ENCODE results near the gene SLC7A1. TPM values are rescaled to one million over a fixed set of nuclear protein-coding genes. Genes with fewer than 3 reads are reported as not detected.
A peak's percentile ranks its signal among the peaks of the same experiment; 100 is the strongest.

The SLC7A1 gene
- polyA plus RNA-seq, 3 donors = 0.89 to 2.2 (median 0.92) TPM

DNA sequence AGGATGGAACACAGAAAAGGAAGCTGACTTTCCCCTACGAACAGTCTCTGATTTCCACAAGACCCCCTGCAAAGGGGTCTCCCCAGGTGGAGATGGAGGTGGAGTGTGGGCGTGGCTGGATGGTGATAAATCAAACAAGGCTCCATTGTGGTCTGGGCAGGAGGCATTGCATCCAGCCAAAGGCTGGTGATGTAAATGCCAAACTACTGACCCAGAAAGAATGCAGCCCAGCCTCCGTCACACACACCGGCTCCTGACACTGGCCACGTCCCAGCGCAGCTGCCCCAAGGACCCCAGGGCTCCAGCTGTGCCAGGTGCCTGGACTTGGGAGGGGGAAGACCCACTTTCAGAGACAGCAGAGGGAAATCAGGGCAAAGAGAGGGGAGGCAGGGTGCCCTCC is 6.3 kb downstream of the SLC7A1 start:
- TF ChIP-seq, protein P1, sequence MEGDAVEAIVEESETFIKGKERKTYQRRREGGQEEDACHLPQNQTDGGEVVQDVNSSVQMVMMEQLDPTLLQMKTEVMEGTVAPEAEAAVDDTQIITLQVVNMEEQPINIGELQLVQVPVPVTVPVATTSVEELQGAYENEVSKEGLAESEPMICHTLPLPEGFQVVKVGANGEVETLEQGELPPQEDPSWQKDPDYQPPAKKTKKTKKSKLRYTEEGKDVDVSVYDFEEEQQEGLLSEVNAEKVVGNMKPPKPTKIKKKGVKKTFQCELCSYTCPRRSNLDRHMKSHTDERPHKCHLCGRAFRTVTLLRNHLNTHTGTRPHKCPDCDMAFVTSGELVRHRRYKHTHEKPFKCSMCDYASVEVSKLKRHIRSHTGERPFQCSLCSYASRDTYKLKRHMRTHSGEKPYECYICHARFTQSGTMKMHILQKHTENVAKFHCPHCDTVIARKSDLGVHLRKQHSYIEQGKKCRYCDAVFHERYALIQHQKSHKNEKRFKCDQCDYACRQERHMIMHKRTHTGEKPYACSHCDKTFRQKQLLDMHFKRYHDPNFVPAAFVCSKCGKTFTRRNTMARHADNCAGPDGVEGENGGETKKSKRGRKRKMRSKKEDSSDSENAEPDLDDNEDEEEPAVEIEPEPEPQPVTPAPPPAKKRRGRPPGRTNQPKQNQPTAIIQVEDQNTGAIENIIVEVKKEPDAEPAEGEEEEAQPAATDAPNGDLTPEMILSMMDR (IDR thresholded peaks at IDR 0.05) = no peak
- Mint-ChIP-seq H3K36me3 (peaks cover 12 to 20% of the 10 kb centered on the region in 2 donors), H3K9me3 (no peaks in the 10 kb centered on the region), H3K27me3 (ENCODE audit: low read depth in 3 of 3) (no peaks in the 10 kb centered on the region), H3K4me1 (peaks cover 22% of the 10 kb centered on the region), H3K27ac (peak overlapping the region in 3 of 7 donors; percentile 1 to 69 (median 47)), H3K4me3 (no peak overlapping the region)
- no peak overlapping the region for H3K4me3 ChIP-seq (replicated peaks in 1 of 3; ENCODE audit: low read depth in 2 of 3, low read length in 3 of 3)
- H3K36me3 ChIP-seq (replicated peaks in 1 of 2; ENCODE audit: control insufficient read depth in 1 of 2, insufficient read depth in 2 of 2, low read length in 2 of 2) = peaks cover 0 to 16% of the 10 kb centered on the region in 2 donors
- H3K4me2 ChIP-seq (replicated peaks; ENCODE audit: extremely low read depth, low read length, poor library complexity, severe bottlenecking) = no peak overlapping the region
- H2AFZ ChIP-seq (ENCODE audit: insufficient read depth, low read depth, low read length, poor library complexity, severe bottlenecking) = no peak overlapping the region
- 96% methylated on average over 4 of the region's 6 CpGs for WGBS (ENCODE audit: insufficient coverage)
- H3K9me3 ChIP-seq (replicated peaks in 1 of 2; ENCODE audit: control insufficient read depth in 1 of 2, insufficient read depth in 1 of 2, low read length in 2 of 2) = no peaks in the 10 kb centered on the region
- H4K20me1 ChIP-seq (ENCODE audit: insufficient read depth, low read length) = no peaks in the 10 kb centered on the region
- DNase-seq = no peak
- H3K79me2 ChIP-seq (ENCODE audit: insufficient read depth, low read length) = peaks cover 99% of the 10 kb centered on the region
- H3K9ac ChIP-seq (ENCODE audit: insufficient read depth, low read length, poor library complexity, severe bottlenecking) = no peak overlapping the region
- H3K4me1 ChIP-seq (ENCODE audit: control insufficient read depth in 1 of 2, insufficient read depth in 2 of 2, low read length in 2 of 2) = peaks cover 3 to 7% of the 10 kb centered on the region in 2 donors
- H3K27ac ChIP-seq (ENCODE audit: low read depth in 1 of 2, low read length in 2 of 2) = peak overlapping the region in 1 of 2 donors; percentile 14
- intact Hi-C loops (cut with micrococcal nuclease) = no loop called here
- no peaks in the 10 kb centered on the region for H3K27me3 ChIP-seq (ENCODE audit: control insufficient read depth in 2 of 2, insufficient read depth in 2 of 2, low read length in 2 of 2)

DNA sequence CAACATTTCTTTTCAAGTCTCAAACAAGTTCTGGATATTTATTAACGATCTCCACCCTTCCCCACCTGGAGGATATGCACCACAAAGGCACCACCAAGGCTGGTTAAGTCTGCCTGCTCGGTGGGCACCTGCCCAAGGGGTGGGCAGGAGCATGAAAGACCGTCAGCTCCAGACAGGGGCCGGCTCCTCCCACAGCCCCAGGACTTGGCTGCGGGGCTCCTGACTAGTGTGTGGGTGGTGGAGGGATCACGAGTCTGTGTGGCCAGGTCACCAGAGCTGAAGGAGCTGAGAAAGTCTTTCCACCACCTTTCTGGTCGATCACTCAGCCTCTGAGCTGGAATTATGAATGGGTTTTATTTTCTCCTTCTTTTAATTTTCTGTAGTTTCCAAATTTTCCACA is 7.8 kb downstream of the SLC7A1 start:
- WGBS (ENCODE audit: insufficient coverage) = 70% methylated on average over 2 of the region's 7 CpGs
- Histone ChIP-seq H4K20me1 (ENCODE audit: insufficient read depth, low read length) (no peaks in the 10 kb centered on the region), H3K9ac (ENCODE audit: insufficient read depth, low read length, poor library complexity, severe bottlenecking) (no peak overlapping the region), H3K79me2 (ENCODE audit: insufficient read depth, low read length) (peaks cover 99% of the 10 kb centered on the region), H3K36me3 (replicated peaks in 1 of 2; ENCODE audit: control insufficient read depth in 1 of 2, insufficient read depth in 2 of 2, low read length in 2 of 2) (peaks cover 0 to 16% of the 10 kb centered on the region in 2 donors), H3K9me3 (replicated peaks in 1 of 2; ENCODE audit: control insufficient read depth in 1 of 2, insufficient read depth in 1 of 2, low read length in 2 of 2) (no peaks in the 10 kb centered on the region), H3K4me3 (replicated peaks in 1 of 3; ENCODE audit: low read depth in 2 of 3, low read length in 3 of 3) (no peak overlapping the region), H3K4me2 (replicated peaks; ENCODE audit: extremely low read depth, low read length, poor library complexity, severe bottlenecking) (no peak overlapping the region), H3K4me1 (ENCODE audit: control insufficient read depth in 1 of 2, insufficient read depth in 2 of 2, low read length in 2 of 2) (no peaks in the 10 kb centered on the region), H3K27me3 (ENCODE audit: control insufficient read depth in 2 of 2, insufficient read depth in 2 of 2, low read length in 2 of 2) (no peaks in the 10 kb centered on the region), H2AFZ (ENCODE audit: insufficient read depth, low read depth, low read length, poor library complexity, severe bottlenecking) (no peak overlapping the region), H3K27ac (ENCODE audit: low read depth in 1 of 2, low read length in 2 of 2) (no peak overlapping the region)
- Mint-ChIP-seq H3K36me3 (peaks cover 12 to 20% of the 10 kb centered on the region in 2 donors), H3K27me3 (ENCODE audit: low read depth in 3 of 3) (no peaks in the 10 kb centered on the region), H3K4me3 (no peak overlapping the region), H3K27ac (no peak overlapping the region), H3K9me3 (no peaks in the 10 kb centered on the region), H3K4me1 (peaks cover 15% of the 10 kb centered on the region)
- TF ChIP-seq, protein P1 (IDR thresholded peaks at IDR 0.05) = no peak
- no peak for DNase-seq
- intact Hi-C loops (cut with micrococcal nuclease) = no loop called here

Measured in CD14-positive monocyte (primary cell).